RWPE2 (cell line): ENCODE data around the gene MCM7.

ENCODE experiments used
- ATAC-seq: fragments of 200-7000 bp; cut with Tn5 transposase; 3 replicates; pipeline ENCODE4 v1.9.1; 2021; ENCODE audit warnings: low read depth
- DNase-seq: peaks from one replicate; pipeline ENCODE4 v3.0.0-alpha.2; 2020; ENCODE audit warnings: low spot score
- H3K27ac ChIP-seq: fragments of 450-650 bp; 2 replicates; pipeline ENCODE4 v1.5.1; 2017; ENCODE audit warnings: mild to moderate bottlenecking; ENCODE audit not compliant: poor library complexity, severe bottlenecking
- H3K27me3 ChIP-seq: fragments of 250-450 bp; sonication (Bioruptor Pico); 2 replicates; pipeline ENCODE4 v1.5.1; 2021; ENCODE audit warnings: mild to moderate bottlenecking, moderate library complexity; ENCODE audit not compliant: insufficient read depth, poor library complexity, severe bottlenecking
- H3K36me3 ChIP-seq: fragments of 250-450 bp; sonication (Bioruptor Pico); 2 replicates; pipeline ENCODE4 v1.5.1; 2020; ENCODE audit warnings: low read depth, mild to moderate bottlenecking, moderate library complexity
- H3K4me1 ChIP-seq: fragments of 250-450 bp; sonication (Bioruptor Pico); 2 replicates; pipeline ENCODE4 v1.5.1; 2021; ENCODE audit warnings: mild to moderate bottlenecking, moderate library complexity; ENCODE audit not compliant: insufficient read depth, poor library complexity, severe bottlenecking
- H3K4me3 ChIP-seq: fragments of 250-450 bp; sonication (Bioruptor Pico); 2 replicates; pipeline ENCODE4 v1.5.1; 2021; ENCODE audit warnings: mild to moderate bottlenecking, moderate library complexity; ENCODE audit not compliant: severe bottlenecking
- H3K9me3 ChIP-seq: fragments of 250-450 bp; sonication (Bioruptor Pico); 2 replicates; pipeline ENCODE4 v1.5.1; 2021; ENCODE audit warnings: mild to moderate bottlenecking, moderate library complexity; ENCODE audit not compliant: severe bottlenecking
- CTCF ChIP-seq: fragments of 450-650 bp; IDR thresholded peaks from one replicate; pipeline ENCODE4 v1.5.1; 2017; ENCODE audit warnings: mild to moderate bottlenecking, moderate library complexity; ENCODE audit not compliant: poor library complexity, severe bottlenecking

The MCM7 gene

GRCh38 chr7:100098913-100099312 lies 2.3 kb downstream of the MCM7 start:
- Histone ChIP-seq H3K36me3 (peaks cover 62% of the 10 kb centered on the region), H3K4me1 (peaks cover 4% of the 10 kb centered on the region), H3K27me3 (no peaks in the 10 kb centered on the region), H3K9me3 (no peaks in the 10 kb centered on the region), H3K4me3 (no peak overlapping the region), H3K27ac (no peak overlapping the region)
- ATAC-seq (no peak), DNase-seq (no peak)
- TF ChIP-seq CTCF, result no peak

GRCh38 chr7:100095704-100096103 lies 5.5 kb downstream of the MCM7 start:
- no peak for TF ChIP-seq CTCF
- Histone ChIP-seq H3K4me1 (peaks cover 4% of the 10 kb centered on the region), H3K4me3 (no peak overlapping the region), H3K27ac (no peak overlapping the region), H3K27me3 (no peaks in the 10 kb centered on the region), H3K9me3 (no peaks in the 10 kb centered on the region), H3K36me3 (peaks cover 93% of the 10 kb centered on the region)
- DNase-seq (no peak), ATAC-seq (no peak)

- no peak for ATAC-seq
- Histone ChIP-seq H3K4me3 (no peak overlapping the region), H3K9me3 (no peaks in the 10 kb centered on the region), H3K27me3 (no peaks in the 10 kb centered on the region), H3K4me1 (peaks cover 4% of the 10 kb centered on the region), H3K27ac (no peak overlapping the region), H3K36me3 (peaks cover 97% of the 10 kb centered on the region)
- DNase-seq, result no peak
- TF ChIP-seq CTCF, result no peak
These were observed 5.9 kb downstream of the MCM7 start for GRCh38 chr7:100095289-100095688.

DNA sequence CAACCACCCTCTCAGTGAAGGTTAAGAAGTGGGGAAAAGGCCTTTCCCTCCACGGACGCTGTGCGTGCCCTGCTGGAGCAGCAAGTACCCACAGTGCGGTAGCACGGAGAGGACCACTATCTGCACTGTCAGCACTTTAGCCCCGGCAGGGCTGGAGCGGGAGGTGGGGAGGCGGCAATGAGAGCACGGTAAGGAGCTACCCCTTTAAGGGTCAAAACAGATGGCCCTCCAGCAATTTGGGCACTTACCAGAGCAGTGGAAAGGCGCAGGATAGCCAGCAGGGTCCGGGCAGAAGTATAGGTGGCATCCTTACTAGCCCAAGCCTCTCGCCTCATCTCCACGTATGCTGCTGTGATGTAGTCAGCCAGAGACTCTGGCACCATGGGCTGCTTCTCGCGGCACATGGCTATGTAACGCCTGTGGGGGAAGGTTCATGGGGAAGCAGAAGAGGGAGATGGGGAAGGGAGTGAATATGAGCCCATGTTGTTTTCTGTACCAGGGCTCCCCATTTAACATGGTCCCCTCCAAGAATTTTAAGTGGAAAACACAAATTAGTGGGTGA lies 7.2 kb downstream of the MCM7 start:
- DNase-seq, result no peak
- H3K4me3 ChIP-seq, result no peak overlapping the region
- no peak for TF ChIP-seq CTCF
- H3K36me3 ChIP-seq, result peaks cover 89% of the 10 kb centered on the region
- no peak for ATAC-seq
- H3K9me3 ChIP-seq, result no peaks in the 10 kb centered on the region
- no peaks in the 10 kb centered on the region for H3K4me1 ChIP-seq
- no peak overlapping the region for H3K27ac ChIP-seq
- H3K27me3 ChIP-seq, result no peaks in the 10 kb centered on the region

DNA sequence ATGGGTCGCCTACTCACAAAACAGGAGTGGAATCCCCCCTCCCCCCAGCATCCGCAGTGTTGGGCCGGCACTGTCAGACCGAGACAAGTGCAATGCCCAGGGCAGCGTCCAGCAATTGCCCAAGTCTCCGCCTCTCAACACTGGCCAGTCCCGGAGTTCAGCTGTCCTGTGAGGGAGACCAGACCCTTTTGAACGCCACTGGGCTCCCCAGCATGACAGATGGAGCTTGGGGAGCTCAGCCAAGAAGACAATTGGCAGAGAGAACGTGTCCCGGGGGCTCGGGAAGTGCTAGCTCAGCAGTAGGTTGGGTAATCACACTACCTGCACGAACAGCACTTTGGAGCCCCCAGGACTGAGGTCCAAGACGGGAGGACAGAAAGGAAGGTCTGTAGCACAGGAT lies 7.7 kb downstream of the MCM7 start:
- DNase-seq (no peak), ATAC-seq (no peak)
- Histone ChIP-seq H3K27ac (no peak overlapping the region), H3K27me3 (no peaks in the 10 kb centered on the region), H3K9me3 (no peaks in the 10 kb centered on the region), H3K4me3 (no peak overlapping the region), H3K4me1 (no peaks in the 10 kb centered on the region), H3K36me3 (peaks cover 84% of the 10 kb centered on the region)
- no peak for TF ChIP-seq CTCF
